Thymus (tissue), 11 donors: ENCODE measurements around the gene TM9SF4. TPM values are rescaled to one million over a fixed set of nuclear protein-coding genes. Genes with fewer than 3 reads are reported as not detected.
"Not testable (repeated sequence)": the region's sequence is repeated elsewhere in the genome, so short reads cannot be mapped to it uniquely, and the experiment has no call there.

Source experiments
- DNase-seq, 9 donors: peaks; one replicate each; pipeline ENCODE4 v3.0.0-alpha.2; 2013; ENCODE audit warnings: low spot score in 9 of 9, low read depth in 6 of 9, missing footprints in 1 of 9
- H3K27ac ChIP-seq, 2 donors: one replicate each; pipeline ENCODE4 v1.5.1; 2013; ENCODE audit warnings: control low read depth in 1 of 2, low read depth in 1 of 2, low read length in 1 of 2, mild to moderate bottlenecking in 1 of 2, moderate library complexity in 1 of 2
- H3K27me3 ChIP-seq, 2 donors: one replicate each; pipeline ENCODE4 v1.5.1; 2013; ENCODE audit warnings: low read length in 1 of 2; ENCODE audit not compliant: control insufficient read depth in 2 of 2, insufficient read depth in 1 of 2
- H3K36me3 ChIP-seq, 2 donors: one replicate each; pipeline ENCODE4 v1.5.1; 2013; ENCODE audit warnings: low read length in 1 of 2, mild to moderate bottlenecking in 1 of 2, moderate library complexity in 1 of 2; ENCODE audit not compliant: control insufficient read depth in 2 of 2, insufficient read depth in 2 of 2
- H3K4me1 ChIP-seq, 2 donors: one replicate each; pipeline ENCODE4 v1.5.1; 2013; ENCODE audit warnings: low read length in 2 of 2; ENCODE audit not compliant: control insufficient read depth in 2 of 2, insufficient read depth in 2 of 2
- H3K4me3 ChIP-seq, 2 donors: one replicate each; pipeline ENCODE4 v1.5.1; 2013; ENCODE audit warnings: low read length in 2 of 2, control low read depth in 1 of 2, mild to moderate bottlenecking in 1 of 2
- H3K9me3 ChIP-seq, 2 donors: one replicate each; pipeline ENCODE4 v1.5.1; 2013; ENCODE audit warnings: low read length in 1 of 2, mild to moderate bottlenecking in 1 of 2; ENCODE audit not compliant: control insufficient read depth in 2 of 2, insufficient read depth in 1 of 2
- WGBS: extraction: QIAGEN DNeasy Blood & Tissue Kit; methylation state at CpG from one replicate; pipeline ENCODE4 v1.1.7; 2013; 5-methylcytosine and 5-hydroxymethylcytosine counted together
- polyA plus RNA-seq: library from polyadenylated mRNA; stranded (reverse); fragments of 200-250 nt; gene quantifications from one replicate; pipeline ENCODE4 v1.2.3, GENCODE V29; 2013
- total RNA-seq: library from RNA; stranded (reverse); fragments of 120-200 nt; gene quantifications from one replicate; pipeline ENCODE4 v1.2.4, GENCODE V29; 2013
- donor health status: healthy.

The TM9SF4 gene
- total and polyA plus RNA-seq, 2 donors = 13.6 to 18.7 TPM

- peaks cover 25 to 28% of the 10 kb centered on the region in 2 donors for H3K36me3 ChIP-seq
- DNase-seq = no peak
- H3K4me3 ChIP-seq = no peak overlapping the region
- peaks cover 9 to 13% of the 10 kb centered on the region in 2 donors for H3K4me1 ChIP-seq
- H3K27ac ChIP-seq = no peak overlapping the region
- H3K27me3 ChIP-seq = no peaks in the 10 kb centered on the region
- H3K9me3 ChIP-seq = peaks cover 0 to 2% of the 10 kb centered on the region in 2 donors
Measured at GRCh38 chr20:32191873-32192272, 82.4 kb downstream of the TM9SF4 start.

DNA sequence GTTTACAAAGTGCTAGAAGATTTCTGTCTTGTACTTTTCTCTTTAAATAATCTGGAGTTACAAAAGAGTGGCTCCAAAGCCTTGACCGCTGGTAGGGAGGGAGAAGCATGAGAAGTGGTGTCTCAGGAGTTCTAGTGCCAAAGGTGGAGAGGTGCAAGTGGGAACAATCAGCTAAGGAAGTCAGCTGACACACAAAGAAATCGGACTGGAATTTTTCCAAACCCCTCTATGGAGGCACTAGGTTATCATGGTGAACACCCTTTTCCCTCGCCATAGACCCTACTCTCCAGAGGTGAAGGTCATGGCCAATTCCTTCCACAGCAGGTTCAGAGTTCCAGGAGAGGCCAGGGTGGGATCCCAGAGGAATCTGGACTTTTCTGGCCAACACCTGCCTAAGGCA is 83.2 kb downstream of the TM9SF4 start:
- Histone ChIP-seq H3K9me3 (peaks cover 0 to 2% of the 10 kb centered on the region in 2 donors), H3K4me3 (no peak overlapping the region), H3K27ac (no peak overlapping the region), H3K4me1 (peaks cover 9 to 13% of the 10 kb centered on the region in 2 donors), H3K36me3 (peaks cover 33 to 36% of the 10 kb centered on the region in 2 donors), H3K27me3 (no peaks in the 10 kb centered on the region)
- DNase-seq = no peak
- 96% methylated on average over 3 of the region's 3 CpGs for WGBS

DNA sequence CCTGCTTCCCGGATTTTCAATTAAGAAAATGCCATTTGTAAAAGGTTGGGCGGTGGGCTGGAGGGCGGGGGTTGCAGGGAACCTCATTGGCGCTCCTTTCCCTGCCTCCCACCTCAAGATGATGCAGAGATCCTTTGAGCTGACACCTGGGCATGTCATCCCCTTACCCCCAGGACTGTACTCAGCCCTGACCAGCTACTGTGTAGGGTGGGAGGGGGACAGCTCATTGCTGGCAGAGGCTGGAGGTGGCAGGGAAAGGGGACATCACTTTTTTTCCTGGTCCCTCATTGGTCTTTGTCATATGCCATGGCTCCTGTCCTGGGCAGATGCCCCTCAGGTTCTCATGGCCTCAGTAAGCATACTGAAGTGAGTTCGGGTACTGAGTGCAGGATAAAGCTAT is 83.8 kb downstream of the TM9SF4 start:
- H3K4me1 ChIP-seq = peaks cover 9 to 13% of the 10 kb centered on the region in 2 donors
- not testable (repeated sequence) for H3K27ac ChIP-seq, H3K9me3 ChIP-seq, H3K27me3 ChIP-seq, DNase-seq, H3K4me3 ChIP-seq
- peaks cover 37 to 38% of the 10 kb centered on the region in 2 donors for H3K36me3 ChIP-seq
- WGBS = 98% methylated on average over 5 of the region's 5 CpGs

DNA sequence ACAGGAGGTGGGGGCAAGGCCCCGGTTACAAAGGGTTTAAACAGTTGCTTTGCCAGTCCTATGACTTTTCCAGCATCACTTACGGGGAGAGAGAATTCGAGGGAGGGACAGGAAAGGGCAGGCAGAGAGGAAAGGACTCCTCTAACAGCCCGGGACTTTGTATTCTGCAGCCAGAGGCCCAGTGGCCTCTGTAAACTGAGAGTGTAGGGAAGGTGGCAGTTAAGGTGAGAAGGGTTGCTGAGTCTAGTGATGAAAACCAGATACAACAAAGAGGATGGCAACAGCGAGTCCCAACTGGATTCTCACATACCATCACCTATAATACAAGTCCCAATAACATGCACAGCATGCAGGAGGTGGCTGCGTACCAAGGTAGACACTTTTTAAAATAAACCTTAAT is 84.5 kb downstream of the TM9SF4 start:
- Histone ChIP-seq H3K4me3 (no peak overlapping the region), H3K4me1 (peaks cover 9 to 11% of the 10 kb centered on the region in 2 donors), H3K27ac (no peak overlapping the region), H3K27me3 (no peaks in the 10 kb centered on the region), H3K9me3 (peaks cover 0 to 2% of the 10 kb centered on the region in 2 donors), H3K36me3 (peaks cover 38 to 44% of the 10 kb centered on the region in 2 donors)
- 95% methylated on average over 6 of the region's 6 CpGs for WGBS
- DNase-seq = no peak

DNA sequence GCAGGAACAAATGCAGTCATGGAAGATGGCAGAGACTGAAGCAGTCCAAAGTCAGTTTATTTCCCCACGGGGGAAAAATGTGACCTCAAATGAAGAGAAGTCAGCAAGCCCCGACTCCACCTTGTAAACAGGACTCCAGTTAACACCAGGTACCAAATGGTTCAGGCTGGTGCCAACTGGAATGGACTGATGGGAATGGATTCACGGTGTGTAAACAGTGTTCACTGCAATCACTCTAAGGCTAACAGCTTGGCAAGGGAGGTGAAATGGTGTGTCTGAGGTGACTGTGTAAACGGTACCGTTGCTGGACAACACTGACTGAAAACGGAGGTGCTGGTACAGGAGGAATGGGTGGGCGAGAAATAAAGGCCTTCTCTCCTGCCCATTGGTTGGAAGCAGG is 86.1 kb downstream of the TM9SF4 start:
- Histone ChIP-seq H3K9me3 (peaks cover 0 to 2% of the 10 kb centered on the region in 2 donors), H3K27ac (no peak overlapping the region), H3K4me1 (no peaks in the 10 kb centered on the region), H3K27me3 (no peaks in the 10 kb centered on the region), H3K36me3 (peaks cover 52 to 55% of the 10 kb centered on the region in 2 donors), H3K4me3 (no peak overlapping the region)
- WGBS = 96% methylated on average over 7 of the region's 7 CpGs
- no peak for DNase-seq

DNA sequence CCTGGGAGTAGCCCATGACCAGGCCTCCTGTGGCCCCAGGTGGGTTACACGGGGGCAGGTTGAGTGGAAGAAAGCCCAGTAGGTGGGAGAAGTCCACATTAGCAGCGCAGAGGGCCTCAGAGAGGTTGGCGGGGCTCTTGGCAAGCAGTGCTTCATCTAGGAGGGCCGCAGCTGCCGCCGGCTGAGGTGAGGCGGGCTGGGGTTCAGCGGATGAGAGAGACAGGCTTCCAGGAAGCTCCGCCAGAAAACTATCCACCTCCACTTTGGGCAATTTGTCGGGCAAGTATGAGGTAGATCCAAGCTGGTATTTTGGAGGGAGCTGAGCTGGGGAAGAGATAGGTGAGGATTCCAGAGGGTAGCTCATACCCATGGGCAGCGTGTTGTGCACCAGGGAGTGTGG is 87.1 kb downstream of the TM9SF4 start:
- not testable (repeated sequence) for H3K4me1 ChIP-seq, DNase-seq

DNA sequence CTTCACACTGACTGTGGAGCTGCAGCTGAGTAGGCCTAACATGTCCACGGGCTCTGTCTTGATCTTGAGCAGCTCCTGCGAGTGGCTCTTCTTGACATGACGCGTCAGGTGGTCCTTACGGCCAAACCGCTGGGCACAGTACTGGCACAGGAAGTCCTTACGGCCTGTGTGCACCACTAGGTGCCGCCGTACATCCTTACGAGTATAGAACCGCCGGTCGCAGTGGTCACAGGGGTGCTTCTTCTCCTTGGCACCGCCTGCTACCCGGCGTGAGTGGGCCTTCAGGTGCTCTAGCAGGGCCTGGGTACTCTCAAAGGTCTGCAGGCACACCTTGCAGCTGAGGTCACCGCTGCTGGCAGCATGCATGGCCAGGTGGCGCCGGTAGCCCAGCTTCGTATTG is 87.6 kb downstream of the TM9SF4 start:
- H3K4me3 ChIP-seq, H3K9me3 ChIP-seq, DNase-seq, H3K27ac ChIP-seq, H3K27me3 ChIP-seq, H3K4me1 ChIP-seq: not testable (repeated sequence)
- H3K36me3 ChIP-seq = peaks cover 66 to 67% of the 10 kb centered on the region in 2 donors
- 98% methylated on average over 20 of the region's 20 CpGs for WGBS

More for the DNA sequence above, 87.1 kb downstream of the TM9SF4 start:
- WGBS = 99% methylated on average over 11 of the region's 11 CpGs
- H3K36me3 ChIP-seq = peaks cover 62 to 65% of the 10 kb centered on the region in 2 donors
- H3K9me3 ChIP-seq, H3K4me3 ChIP-seq, H3K27me3 ChIP-seq, H3K27ac ChIP-seq: not testable (repeated sequence)

DNA sequence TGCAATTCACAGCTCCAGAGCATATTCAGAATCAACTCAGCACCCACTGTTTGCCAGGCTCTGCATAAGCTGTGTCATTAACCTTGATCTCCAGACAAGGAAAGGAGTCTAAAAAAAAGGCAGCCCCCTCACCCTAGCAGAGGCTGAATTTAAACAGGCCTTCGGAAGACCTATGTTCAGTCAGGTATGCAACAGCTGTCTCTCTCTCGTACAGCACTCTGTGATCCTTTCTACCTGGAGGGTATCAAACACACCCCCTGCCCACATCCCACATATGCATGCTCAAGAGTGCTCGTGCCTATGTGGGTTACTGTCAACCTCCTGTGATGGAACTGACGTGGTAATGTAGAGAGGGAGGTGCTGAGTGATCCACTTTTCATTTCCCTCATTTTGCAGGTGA is 89.5 kb downstream of the TM9SF4 start:
- Histone ChIP-seq H3K4me3 (no peak overlapping the region), H3K4me1 (peaks cover 0 to 11% of the 10 kb centered on the region in 2 donors), H3K27me3 (no peaks in the 10 kb centered on the region), H3K27ac (no peak overlapping the region), H3K36me3 (peaks cover 67 to 71% of the 10 kb centered on the region in 2 donors), H3K9me3 (no peaks in the 10 kb centered on the region)
- 92% methylated on average over 4 of the region's 4 CpGs for WGBS
- DNase-seq = no peak

DNA sequence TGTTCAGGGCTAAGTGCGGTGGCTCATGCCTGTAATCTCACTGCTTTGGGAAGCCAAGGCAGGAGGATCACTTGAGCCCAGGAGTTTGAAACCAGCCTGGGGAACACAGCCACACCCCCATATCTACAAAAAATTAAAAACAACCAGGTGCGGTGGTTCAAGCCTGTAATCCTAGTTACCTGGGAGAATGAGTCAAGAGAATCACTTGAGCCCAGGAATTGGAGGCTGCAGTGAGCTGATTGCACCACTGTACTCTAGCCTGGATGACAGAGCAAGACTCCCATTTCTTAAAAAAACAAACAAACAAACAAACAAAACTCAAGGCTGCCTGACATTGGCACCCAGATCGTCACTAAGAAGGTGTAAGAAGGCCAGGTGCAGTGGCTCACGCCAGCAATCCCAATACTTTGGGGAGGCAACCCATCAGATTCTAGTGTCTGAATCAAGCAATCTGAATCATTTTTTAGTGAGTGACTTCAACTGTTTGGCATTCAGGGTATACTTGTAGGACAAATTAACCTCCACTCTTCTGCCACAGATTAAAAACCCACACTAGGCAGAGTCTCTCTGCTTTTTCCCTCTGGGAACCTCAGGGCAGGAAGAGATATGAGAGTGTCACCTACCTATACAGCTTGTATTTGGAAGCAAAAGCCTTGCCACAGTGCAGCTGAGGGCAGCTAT is 91.9 kb downstream of the TM9SF4 start:
- Histone ChIP-seq H3K36me3 (peaks cover 49 to 65% of the 10 kb centered on the region in 2 donors), H3K9me3 (no peaks in the 10 kb centered on the region), H3K4me1 (peaks cover 7 to 26% of the 10 kb centered on the region in 2 donors), H3K27me3 (no peaks in the 10 kb centered on the region), H3K4me3 (no peak overlapping the region), H3K27ac (no peak overlapping the region)
- 97% methylated on average over 4 of the region's 4 CpGs for WGBS
- DNase-seq = no peak
